Tibial nerve (tissue), 4 donors: ENCODE results near the gene ARFRP1. TPM values are rescaled to one million over a fixed set of nuclear protein-coding genes. Genes with fewer than 3 reads are reported as not detected.

Source experiments
- DNase-seq, 2 donors: peaks; one replicate each; pipeline ENCODE4 v3.0.0-alpha.2; 2019; ENCODE audit warnings: low spot score in 2 of 2
- H3K27ac ChIP-seq, 4 donors: fragments of 200-600 bp; sonication (generic) in 3 of 4; one replicate each; pipeline ENCODE4 v1.5.1; 2017 to 2019; ENCODE audit warnings: mild to moderate bottlenecking in 1 of 4
- H3K27me3 ChIP-seq, 2 donors: fragments of 200-600 bp; sonication (generic) in 1 of 2; one replicate each; pipeline versions ENCODE4 v1.5.1 to v1.6.0; 2017 to 2019
- H3K36me3 ChIP-seq, 3 donors: fragments of 200-600 bp; sonication (generic); one replicate each; pipeline ENCODE4 v1.5.1; 2018 to 2019
- H3K4me1 ChIP-seq, 4 donors: fragments of 200-600 bp; sonication (generic) in 3 of 4; one replicate each; pipeline ENCODE4 v1.5.1; 2017 to 2019
- H3K4me3 ChIP-seq, 4 donors: fragments of 200-600 bp; sonication (generic) in 3 of 4; one replicate each; pipeline ENCODE4 v1.5.1; 2017 to 2019; ENCODE audit warnings: mild to moderate bottlenecking in 1 of 4, moderate library complexity in 1 of 4
- H3K9me3 ChIP-seq, 4 donors: fragments of 200-600 bp; sonication (generic) in 3 of 4; one replicate each; pipeline ENCODE4 v1.5.1; 2017 to 2019
- CTCF ChIP-seq, 5 experiments: fragments of 200-600 bp in 3 of 5; fragments of 450-650 bp in 2 of 5; sonication (generic) in 3 of 5; IDR thresholded peaks; one replicate each; pipeline ENCODE4 v1.5.1; 2016 to 2019; ENCODE audit warnings: antibody characterized with exemption in 5 of 5, mild to moderate bottlenecking in 3 of 5, moderate library complexity in 2 of 5
- EP300 ChIP-seq, 2 donors: sonication (generic); formaldehyde crosslinking; IDR thresholded peaks; one replicate each; pipeline ENCODE4 v1.6.1; 2017; ENCODE audit warnings: antibody characterized with exemption in 2 of 2, mild to moderate bottlenecking in 1 of 2
- POLR2A ChIP-seq, 2 donors: fragments of 450-650 bp; IDR thresholded peaks; one replicate each; pipeline ENCODE4 v1.6.1; 2017; ENCODE audit warnings: antibody characterized with exemption in 2 of 2, mild to moderate bottlenecking in 2 of 2, moderate library complexity in 2 of 2
- WGBS, 2 donors: methylation state at CpG; one replicate each; pipeline ENCODE4 v1.1.5; 2018; 5-methylcytosine and 5-hydroxymethylcytosine counted together
- total RNA-seq, 4 donors: library from RNA; depleted of rRNA; stranded (reverse); fragments of >200 nt; gene quantifications; one replicate each; pipeline ENCODE4 v1.1.0, GENCODE V29; 2016

The ARFRP1 gene
- total RNA-seq, 4 donors from 2014 or later, result 36.9 to 71.1 (median 50.9) TPM

- TF ChIP-seq EP300 (IDR thresholded peaks at IDR 0.05) (no peak), CTCF (IDR thresholded peaks at IDR 0.05) (no peak), POLR2A (IDR thresholded peaks at IDR 0.05) (no peak)
- H3K9me3 ChIP-seq, result no peaks in the 10 kb centered on the region
- WGBS, 2 donors, result 89 to 94% methylated on average over 14 of the region's 19 CpGs
- H3K27me3 ChIP-seq, result no peaks in the 10 kb centered on the region
- no peak overlapping the region for H3K27ac ChIP-seq
- peaks cover 0 to 21% (median 8%) of the 10 kb centered on the region in 4 donors for H3K4me1 ChIP-seq
- DNase-seq, result no peak
- H3K36me3 ChIP-seq, result peaks cover 0 to 79% (median 2%) of the 10 kb centered on the region in 3 donors
- no peak overlapping the region for H3K4me3 ChIP-seq
Measured at GRCh38 chr20:63679799-63680305, 27.9 kb downstream of the ARFRP1 start.

- Histone ChIP-seq H3K36me3 (peaks cover 2 to 89% (median 8%) of the 10 kb centered on the region in 3 donors), H3K27me3 (no peaks in the 10 kb centered on the region), H3K27ac (no peak overlapping the region), H3K4me1 (peaks cover 0 to 16% (median 8%) of the 10 kb centered on the region in 4 donors), H3K4me3 (no peak overlapping the region), H3K9me3 (no peaks in the 10 kb centered on the region)
- WGBS, 2 donors, result 86 to 89% methylated on average over 38 of the region's 38 CpGs
- no peak for DNase-seq
- no peak for TF ChIP-seq EP300 (IDR thresholded peaks at IDR 0.05)
- TF ChIP-seq CTCF (IDR thresholded peaks at IDR 0.05), result no peak
- TF ChIP-seq POLR2A (IDR thresholded peaks at IDR 0.05), result no peak
Measured at GRCh38 chr20:63678667-63679465, 28.9 kb downstream of the ARFRP1 start.

- H3K27me3 ChIP-seq, result no peaks in the 10 kb centered on the region
- 82 to 83% methylated on average over 12 to 13 of the region's 13 CpGs for WGBS, 2 donors
- H3K4me1 ChIP-seq, result peaks cover 0 to 14% (median 6%) of the 10 kb centered on the region in 4 donors
- H3K9me3 ChIP-seq, result no peaks in the 10 kb centered on the region
- H3K27ac ChIP-seq, result no peak overlapping the region
- H3K4me3 ChIP-seq, result no peak overlapping the region
- TF ChIP-seq POLR2A (IDR thresholded peaks at IDR 0.05) (no peak), EP300 (IDR thresholded peaks at IDR 0.05) (no peak), CTCF (IDR thresholded peaks at IDR 0.05) (no peak)
- no peak for DNase-seq
- peaks cover 2 to 97% (median 8%) of the 10 kb centered on the region in 3 donors for H3K36me3 ChIP-seq
Measured at GRCh38 chr20:63678071-63678470, 29.7 kb downstream of the ARFRP1 start.

- 93 to 95% methylated on average over 20 of the region's 20 CpGs for WGBS, 2 donors
- no peaks in the 10 kb centered on the region for H3K27me3 ChIP-seq
- H3K27ac ChIP-seq, result no peak overlapping the region
- no peaks in the 10 kb centered on the region for H3K9me3 ChIP-seq
- no peak for DNase-seq
- TF ChIP-seq EP300 (IDR thresholded peaks at IDR 0.05), result no peak
- no peak for TF ChIP-seq POLR2A (IDR thresholded peaks at IDR 0.05)
- TF ChIP-seq CTCF (IDR thresholded peaks at IDR 0.05), result no peak
- no peaks in the 10 kb centered on the region for H3K4me1 ChIP-seq
- peaks cover 2 to 99% (median 8%) of the 10 kb centered on the region in 3 donors for H3K36me3 ChIP-seq
- no peak overlapping the region for H3K4me3 ChIP-seq
Measured at GRCh38 chr20:63675681-63676368, 32.0 kb downstream of the ARFRP1 start.

GRCh38 chr20:63673951-63674350, 33.8 kb downstream of the ARFRP1 start:
- Histone ChIP-seq H3K4me1 (no peaks in the 10 kb centered on the region), H3K27me3 (no peaks in the 10 kb centered on the region), H3K27ac (no peak overlapping the region), H3K9me3 (no peaks in the 10 kb centered on the region), H3K4me3 (no peak overlapping the region), H3K36me3 (peaks cover 2 to 92% (median 8%) of the 10 kb centered on the region in 3 donors)
- no peak for TF ChIP-seq CTCF (IDR thresholded peaks at IDR 0.05)
- no peak for TF ChIP-seq POLR2A (IDR thresholded peaks at IDR 0.05)
- TF ChIP-seq EP300 (IDR thresholded peaks at IDR 0.05), result no peak
- WGBS, 2 donors, result 94 to 100% methylated on average over 1 to 14 of the region's 14 CpGs
- no peak for DNase-seq
